Neural cell (in vitro differentiated cells): ENCODE results near the gene XK.

Experiments
- EP300 ChIP-seq: fragments of 450-650 bp; conservative IDR thresholded peaks from 2 replicates; pipeline ENCODE4 v1.6.1; 2014; ENCODE audit warnings: antibody characterized with exemption, mild to moderate bottlenecking, moderate library complexity; ENCODE audit not compliant: poor library complexity, severe bottlenecking
- EZH2 ChIP-seq: fragments of 200-600, 300-800 bp; shearing (Covaris generic), sonication (generic); IDR thresholded peaks from 2 replicates; pipeline ENCODE4 v1.6.1; 2014; ENCODE audit warnings: antibody characterized with exemption, low read length, borderline replicate concordance, mild to moderate bottlenecking; ENCODE audit not compliant: insufficient read depth, poor library complexity, severe bottlenecking
- MXI1 ChIP-seq: fragments of 450-650 bp; conservative IDR thresholded peaks from 2 replicates; pipeline ENCODE4 v1.6.1; 2014; ENCODE audit warnings: antibody characterized with exemption, mild to moderate bottlenecking; ENCODE audit not compliant: poor library complexity, severe bottlenecking
- POLR2AphosphoS5 ChIP-seq: IDR thresholded peaks from 2 replicates; pipeline ENCODE4 v1.6.1; 2012
- RAD21 ChIP-seq: fragments of 450-650 bp; conservative IDR thresholded peaks from 2 replicates; pipeline ENCODE4 v1.6.1; 2014; ENCODE audit warnings: antibody characterized with exemption, mild to moderate bottlenecking, moderate library complexity
- TAF1 ChIP-seq: IDR thresholded peaks from 2 replicates; pipeline ENCODE4 v1.6.1; 2012; ENCODE audit warnings: low read depth
- TF ChIP-seq, protein P1 (sequence below): fragments of 450-650 bp; IDR thresholded peaks from 2 replicates; pipeline ENCODE4 v1.5.1; 2014; ENCODE audit warnings: antibody characterized with exemption, mild to moderate bottlenecking, moderate library complexity; ENCODE audit not compliant: poor library complexity, severe bottlenecking
- TF ChIP-seq, protein P2 (sequence below): IDR thresholded peaks from 2 replicates; pipeline ENCODE4 v1.6.1; 2012; ENCODE audit warnings: borderline replicate concordance

DNA sequence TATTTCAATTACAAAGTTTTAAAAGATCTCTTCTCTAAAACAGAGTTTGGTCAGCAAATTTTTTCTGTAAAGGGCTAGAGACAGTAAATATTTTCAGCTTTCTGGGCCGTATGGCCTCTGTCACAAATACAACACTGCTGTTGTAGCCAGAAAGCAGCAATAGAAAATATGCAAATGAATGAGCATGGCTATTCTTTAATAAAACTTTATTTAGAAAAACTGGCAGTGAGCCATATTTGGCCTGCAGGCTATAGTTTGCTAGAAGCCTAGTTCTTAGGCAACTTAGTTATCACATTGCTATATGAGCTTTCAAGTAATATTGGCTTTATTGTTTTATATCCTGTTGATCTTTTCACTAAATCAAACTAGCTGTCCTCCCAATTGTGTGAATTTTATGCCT is 26.5 kb upstream of the XK start:
- TF ChIP-seq, protein P1, sequence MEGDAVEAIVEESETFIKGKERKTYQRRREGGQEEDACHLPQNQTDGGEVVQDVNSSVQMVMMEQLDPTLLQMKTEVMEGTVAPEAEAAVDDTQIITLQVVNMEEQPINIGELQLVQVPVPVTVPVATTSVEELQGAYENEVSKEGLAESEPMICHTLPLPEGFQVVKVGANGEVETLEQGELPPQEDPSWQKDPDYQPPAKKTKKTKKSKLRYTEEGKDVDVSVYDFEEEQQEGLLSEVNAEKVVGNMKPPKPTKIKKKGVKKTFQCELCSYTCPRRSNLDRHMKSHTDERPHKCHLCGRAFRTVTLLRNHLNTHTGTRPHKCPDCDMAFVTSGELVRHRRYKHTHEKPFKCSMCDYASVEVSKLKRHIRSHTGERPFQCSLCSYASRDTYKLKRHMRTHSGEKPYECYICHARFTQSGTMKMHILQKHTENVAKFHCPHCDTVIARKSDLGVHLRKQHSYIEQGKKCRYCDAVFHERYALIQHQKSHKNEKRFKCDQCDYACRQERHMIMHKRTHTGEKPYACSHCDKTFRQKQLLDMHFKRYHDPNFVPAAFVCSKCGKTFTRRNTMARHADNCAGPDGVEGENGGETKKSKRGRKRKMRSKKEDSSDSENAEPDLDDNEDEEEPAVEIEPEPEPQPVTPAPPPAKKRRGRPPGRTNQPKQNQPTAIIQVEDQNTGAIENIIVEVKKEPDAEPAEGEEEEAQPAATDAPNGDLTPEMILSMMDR: no peak
- TF ChIP-seq EP300 (no peak), EZH2 (no peak), RAD21 (no peak), MXI1 (no peak), TAF1 (no peak), POLR2AphosphoS5 (no peak)
- TF ChIP-seq, protein P2, sequence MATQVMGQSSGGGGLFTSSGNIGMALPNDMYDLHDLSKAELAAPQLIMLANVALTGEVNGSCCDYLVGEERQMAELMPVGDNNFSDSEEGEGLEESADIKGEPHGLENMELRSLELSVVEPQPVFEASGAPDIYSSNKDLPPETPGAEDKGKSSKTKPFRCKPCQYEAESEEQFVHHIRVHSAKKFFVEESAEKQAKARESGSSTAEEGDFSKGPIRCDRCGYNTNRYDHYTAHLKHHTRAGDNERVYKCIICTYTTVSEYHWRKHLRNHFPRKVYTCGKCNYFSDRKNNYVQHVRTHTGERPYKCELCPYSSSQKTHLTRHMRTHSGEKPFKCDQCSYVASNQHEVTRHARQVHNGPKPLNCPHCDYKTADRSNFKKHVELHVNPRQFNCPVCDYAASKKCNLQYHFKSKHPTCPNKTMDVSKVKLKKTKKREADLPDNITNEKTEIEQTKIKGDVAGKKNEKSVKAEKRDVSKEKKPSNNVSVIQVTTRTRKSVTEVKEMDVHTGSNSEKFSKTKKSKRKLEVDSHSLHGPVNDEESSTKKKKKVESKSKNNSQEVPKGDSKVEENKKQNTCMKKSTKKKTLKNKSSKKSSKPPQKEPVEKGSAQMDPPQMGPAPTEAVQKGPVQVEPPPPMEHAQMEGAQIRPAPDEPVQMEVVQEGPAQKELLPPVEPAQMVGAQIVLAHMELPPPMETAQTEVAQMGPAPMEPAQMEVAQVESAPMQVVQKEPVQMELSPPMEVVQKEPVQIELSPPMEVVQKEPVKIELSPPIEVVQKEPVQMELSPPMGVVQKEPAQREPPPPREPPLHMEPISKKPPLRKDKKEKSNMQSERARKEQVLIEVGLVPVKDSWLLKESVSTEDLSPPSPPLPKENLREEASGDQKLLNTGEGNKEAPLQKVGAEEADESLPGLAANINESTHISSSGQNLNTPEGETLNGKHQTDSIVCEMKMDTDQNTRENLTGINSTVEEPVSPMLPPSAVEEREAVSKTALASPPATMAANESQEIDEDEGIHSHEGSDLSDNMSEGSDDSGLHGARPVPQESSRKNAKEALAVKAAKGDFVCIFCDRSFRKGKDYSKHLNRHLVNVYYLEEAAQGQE: no peak
